NCI-H446 (cell line): Measurements from ENCODE around the gene TNFRSF25.
A peak's percentile ranks its signal among the peaks of the same experiment; 100 is the strongest.

Source experiments
- DNase-seq, 2 experiments: peaks; one replicate each; lab custom pipeline; 2025; lab: John Stamatoyannopoulos, UW

The TNFRSF25 gene

DNA sequence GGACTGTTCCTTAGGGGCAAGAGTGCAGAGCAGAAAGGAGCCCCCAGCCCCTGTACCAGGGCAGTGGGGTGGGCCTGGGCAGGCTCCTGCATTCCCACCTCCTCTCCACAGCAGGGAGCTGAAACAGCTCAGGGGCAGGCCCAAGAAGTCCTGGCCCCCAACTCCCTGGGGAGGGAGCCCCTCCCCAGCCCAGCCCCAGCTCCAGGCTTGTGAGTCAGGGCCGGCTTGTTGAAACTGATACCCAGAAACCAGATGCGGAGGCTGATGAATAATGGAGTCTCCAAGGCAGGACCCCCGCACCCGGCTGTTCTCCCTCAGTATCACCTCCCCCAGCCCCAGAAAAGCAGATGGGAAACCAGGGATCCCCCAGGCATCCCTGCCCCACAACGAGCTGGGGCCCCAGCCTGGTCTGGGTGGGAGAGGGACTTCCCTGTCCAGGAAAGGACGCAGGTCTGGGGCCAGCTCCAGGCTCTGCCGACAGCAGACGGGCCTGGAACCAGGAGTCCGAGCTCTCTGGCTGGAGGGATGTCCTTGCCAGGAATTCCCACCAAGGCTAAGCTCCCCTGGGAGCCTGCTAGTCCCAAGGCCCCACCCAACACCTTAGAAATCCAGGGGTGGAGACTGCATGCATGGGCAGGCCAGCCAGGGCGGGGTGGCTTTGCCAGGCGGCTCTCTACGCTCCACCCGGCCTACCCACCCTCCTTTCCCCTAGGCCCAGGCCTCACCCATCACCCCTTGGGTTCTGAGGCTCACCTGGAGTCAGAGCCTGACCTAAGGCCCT lies 22.8 kb upstream of the TNFRSF25 start:
- DNase-seq = no peak

DNA sequence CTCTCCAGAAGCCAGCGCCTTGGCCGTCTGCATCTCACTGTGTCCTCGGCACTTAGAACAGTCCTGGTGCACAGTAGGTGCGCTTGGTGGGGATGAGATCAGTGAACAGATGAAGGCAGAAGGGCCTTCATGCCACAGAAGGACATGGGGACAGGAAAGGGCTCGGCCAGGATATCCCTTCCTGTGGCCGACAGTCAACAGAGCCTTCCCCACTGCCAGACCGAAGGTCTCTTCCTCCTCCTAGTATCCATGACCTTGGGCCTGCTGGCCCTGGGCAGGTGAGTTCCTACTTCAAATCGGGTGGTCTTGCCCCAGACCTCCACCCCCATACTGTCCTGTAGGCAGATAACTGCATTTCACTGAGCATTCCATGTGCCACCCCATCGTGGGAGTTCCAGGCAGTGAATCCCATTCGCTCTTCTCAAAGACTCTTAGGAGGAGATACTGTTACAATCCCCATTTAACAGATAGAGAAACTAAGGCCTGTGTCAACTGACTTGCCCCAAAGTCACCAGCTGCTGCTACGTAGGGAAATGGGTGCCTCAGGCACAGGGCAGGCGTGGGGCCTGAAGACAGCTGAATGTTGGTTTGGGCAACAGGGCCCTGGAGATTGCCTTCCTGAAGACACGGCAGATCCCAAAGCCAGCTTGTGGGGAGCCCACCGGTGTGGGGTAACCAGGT lies 22.0 kb upstream of the TNFRSF25 start:
- no peak for DNase-seq

GRCh38 chr1:6486433-6487011 lies 20.5 kb upstream of the TNFRSF25 start:
- peak; percentile 74 to 89 for DNase-seq

DNA sequence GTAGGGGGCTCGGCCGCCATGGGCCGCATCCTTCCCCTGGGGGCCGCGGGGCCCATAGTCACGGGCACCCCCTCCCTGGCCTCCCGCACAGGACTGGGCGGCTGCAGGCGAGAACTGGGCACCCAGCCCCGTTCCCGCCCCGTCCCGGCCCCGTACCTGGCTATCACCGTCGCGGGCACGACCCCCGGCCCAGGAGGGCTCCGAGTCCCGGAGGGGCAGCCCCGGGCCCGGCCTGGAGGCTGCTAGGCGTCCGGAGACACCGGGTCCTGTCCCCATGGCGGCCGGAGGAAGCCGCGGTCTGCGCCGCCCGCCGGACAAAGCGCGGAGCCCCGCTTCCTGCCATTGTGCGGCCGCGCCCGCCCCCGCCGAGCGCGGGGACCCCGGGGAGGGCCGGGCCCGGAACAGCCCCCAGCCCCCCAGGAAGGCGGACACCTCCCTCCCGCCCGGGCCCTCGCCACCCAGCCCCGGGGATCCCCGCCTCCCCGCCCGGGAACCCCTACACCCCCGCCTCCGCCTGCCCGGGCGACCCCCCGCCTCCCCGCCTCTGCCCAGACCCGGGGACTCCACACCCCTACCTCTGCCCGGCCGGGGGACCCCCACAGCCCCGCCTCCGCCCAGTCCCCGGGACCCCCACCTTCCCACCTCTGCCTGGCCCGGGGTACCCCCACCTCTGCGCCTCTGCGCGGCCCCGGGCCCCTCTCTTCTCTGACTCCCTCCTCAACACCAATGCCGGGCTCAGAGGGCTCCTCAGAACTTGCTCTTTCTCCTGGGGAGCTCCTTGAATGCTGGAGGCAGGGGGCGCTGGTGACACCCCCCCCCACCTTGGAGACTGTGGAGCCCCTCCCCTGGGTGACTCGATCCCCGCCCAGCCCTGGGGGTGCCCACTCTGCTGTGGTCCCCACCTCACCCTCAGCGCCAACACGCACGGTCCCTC lies 19.5 kb upstream of the TNFRSF25 start:
- DNase-seq = no peak

DNA sequence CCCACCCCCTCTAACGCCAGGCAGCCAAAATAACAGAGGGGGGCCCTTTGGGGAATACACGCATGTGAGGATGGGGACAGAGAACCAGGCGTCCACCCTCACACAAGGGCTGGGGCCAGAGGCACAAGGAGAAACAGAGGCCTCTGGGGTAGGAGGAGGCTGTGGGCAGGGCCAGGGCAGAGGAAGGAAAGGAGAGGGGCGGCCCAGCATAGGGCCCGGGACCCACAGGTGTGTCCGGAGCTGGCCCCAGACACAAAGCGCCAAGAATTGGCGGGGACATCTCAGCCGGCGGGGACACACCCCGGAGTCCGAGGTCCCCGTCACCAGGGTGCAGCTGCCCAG lies 18.8 kb upstream of the TNFRSF25 start:
- no peak for DNase-seq

DNA sequence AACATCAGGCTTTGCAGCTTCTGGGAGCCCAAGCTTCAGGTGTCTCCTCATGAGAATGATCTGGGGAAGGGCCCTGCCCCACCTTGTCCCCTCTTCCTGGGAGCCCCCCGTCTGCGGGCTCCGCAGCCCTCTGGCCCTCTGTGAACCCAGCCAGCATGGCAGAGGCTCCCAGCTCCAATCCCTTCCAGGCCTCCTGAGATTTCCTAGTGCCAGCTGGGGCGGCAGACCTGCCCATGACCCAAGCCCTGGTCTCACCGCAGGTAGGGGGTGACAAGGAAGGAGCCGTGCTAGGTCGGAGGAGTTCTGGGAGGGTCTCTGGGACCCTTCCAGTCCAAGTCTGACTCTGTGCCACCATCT lies 17.8 kb upstream of the TNFRSF25 start:
- DNase-seq = no peak

DNA sequence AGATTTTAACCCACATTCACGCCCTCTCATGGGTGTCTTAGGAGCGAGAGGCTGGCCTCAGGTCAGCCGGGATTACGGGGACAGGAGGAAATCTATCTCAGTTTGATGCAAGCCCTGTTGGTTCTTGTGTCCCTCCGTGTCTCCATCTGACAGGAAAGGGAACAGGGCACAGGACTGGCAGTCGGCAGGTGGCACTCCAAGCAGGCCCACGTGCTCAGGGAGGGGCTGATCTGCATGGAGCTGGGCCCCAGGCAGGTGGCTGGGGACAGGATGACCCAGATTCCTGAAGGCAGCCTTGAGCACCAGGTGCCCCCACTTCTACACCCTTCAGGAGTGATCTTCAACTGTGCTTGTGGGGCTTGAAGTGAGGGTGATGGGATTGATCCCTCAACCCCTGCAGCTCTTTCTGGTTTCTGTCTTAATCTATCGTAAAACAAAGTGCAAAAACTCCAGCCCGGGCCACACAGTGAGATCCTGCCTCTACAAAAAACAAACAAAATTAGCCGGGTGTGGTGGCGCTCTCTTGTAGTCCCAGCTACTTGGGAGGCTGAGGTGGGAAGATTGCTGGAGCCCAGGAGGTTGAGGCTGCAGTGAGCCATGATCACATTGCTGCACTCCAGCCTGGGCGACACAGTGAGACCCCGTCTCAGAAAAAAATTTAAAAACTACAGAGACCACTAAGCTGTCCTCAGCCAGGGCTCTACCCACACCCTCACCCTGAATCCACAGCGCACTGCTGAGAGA lies 17.2 kb upstream of the TNFRSF25 start:
- DNase-seq = no peak

DNA sequence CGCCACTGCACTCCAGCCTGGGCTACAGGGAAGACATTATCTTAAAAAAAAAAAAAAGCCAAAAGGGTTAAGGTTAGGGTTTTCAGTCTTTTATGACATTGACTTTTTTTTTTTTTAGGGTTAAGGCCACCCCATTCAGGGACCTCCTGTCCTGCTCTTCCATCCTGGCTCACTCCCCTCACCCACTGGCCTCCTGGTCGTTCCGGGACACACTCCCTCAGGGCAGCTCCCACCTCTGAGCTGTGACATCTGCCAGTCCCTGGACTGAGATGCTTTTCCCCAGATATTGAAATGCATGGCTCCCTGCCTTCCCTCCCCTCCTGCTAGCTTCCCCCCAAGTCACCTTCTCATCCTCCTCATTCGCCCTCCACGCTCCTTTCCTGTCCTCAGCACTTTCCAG lies 15.8 kb upstream of the TNFRSF25 start:
- no peak for DNase-seq

DNA sequence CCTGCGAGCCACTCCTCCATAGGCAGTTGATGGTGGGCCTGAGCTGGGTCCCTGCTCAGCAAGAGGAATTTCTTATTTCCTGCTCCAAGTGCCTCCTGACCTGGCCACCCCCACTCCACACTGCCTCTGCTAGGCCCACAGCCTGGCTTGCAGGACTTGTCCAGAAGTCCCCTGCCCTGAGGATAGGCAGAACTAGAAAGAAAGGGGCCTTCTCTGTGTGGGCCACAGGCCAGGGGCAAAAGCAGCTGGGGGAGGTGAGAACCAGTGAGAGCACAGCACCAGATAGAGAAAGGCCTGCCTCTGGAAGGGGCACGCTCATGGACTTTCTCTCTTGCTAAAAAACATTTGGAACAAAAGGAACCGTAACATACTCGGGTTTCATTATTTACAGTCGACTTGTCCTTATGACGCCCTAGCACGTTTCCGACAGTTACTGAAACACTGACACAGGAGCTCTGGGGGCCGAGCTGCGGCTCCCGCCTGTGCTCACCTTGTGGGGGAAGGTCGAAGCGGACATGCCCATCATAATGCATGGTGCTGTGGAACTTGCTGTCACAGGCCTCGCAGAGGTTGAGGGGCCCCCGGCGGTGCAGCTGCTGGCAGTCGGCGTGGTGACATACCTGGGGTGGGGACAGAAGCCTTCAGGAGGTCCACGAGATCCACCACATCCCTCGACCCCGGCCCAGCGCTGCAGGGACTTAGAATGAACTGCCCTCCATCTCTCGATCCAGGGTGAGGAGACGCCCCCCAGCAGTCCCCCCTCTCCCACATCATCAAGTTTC lies 11.3 kb upstream of the TNFRSF25 start:
- DNase-seq = no peak

- no peak for DNase-seq
These were observed 10.5 kb upstream of the TNFRSF25 start for GRCh38 chr1:6476483-6476882.

GRCh38 chr1:6475381-6476133 lies 9.6 kb upstream of the TNFRSF25 start:
- DNase-seq = peak; percentile 32 to 62

GRCh38 chr1:6474815-6475282 lies 8.9 kb upstream of the TNFRSF25 start:
- DNase-seq = no peak

DNA sequence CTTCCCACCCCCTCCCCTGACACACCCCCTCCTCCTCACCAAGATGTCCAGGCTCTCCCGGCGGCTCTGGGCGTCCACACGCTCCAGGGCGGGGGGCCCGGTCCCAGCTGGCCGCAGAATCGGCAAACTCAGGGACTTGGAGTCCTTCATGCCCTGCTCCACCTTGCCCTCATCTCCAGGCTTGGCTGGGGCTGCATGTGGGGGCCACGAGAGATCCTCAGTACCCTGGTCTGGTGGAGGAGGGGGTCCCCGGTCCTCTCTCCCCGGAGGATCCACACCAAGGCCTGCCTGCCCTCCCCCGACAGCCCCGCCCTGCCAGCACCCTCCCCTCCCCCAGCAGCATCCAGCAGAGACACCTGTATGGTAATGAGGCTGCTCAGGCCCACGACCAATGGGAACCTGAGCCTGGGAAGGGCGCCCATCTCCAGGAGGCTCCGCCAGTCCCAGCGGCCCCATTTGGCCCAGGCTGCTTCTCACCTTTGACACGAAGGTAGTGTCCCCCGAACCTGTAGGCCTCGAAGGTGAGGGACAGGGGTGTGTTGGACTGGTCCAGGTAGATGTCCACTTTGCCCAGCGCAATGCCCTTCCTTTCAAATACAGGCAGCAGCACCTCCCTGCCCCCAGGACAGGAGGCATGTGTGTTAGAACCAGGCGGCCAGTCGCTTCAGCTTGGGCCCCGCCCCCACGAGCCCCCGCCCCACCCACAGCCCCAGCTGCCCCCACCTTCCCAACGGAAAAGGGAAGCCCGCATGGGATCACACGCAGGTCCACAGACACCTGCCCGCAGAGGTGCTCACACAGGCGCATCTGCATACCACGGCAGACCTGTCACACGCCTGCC lies 8.2 kb upstream of the TNFRSF25 start:
- no peak for DNase-seq

GRCh38 chr1:6473156-6473555 lies 7.2 kb upstream of the TNFRSF25 start:
- no peak for DNase-seq

GRCh38 chr1:6472391-6472790 lies 6.4 kb upstream of the TNFRSF25 start:
- no peak for DNase-seq

DNA sequence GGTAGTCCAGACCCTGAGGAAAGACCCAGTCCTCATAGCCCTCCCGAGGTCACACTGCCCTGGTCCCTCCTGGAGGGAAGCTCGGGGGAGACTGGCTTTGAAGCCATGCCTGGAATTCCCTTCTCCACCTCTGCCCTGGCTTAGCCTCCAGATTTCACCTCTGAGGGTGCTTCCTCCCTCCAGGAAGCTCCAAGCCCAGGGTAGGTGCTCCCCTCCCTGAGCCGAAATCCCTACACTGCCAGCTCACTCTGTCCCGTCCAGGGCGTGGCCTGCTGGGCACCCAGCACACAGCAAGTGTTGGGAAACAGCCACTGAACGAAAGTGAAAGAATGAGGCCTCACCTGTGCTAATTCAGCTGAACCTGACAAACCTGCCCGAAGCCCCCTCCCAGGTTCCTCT lies 6.0 kb upstream of the TNFRSF25 start:
- no peak for DNase-seq

DNA sequence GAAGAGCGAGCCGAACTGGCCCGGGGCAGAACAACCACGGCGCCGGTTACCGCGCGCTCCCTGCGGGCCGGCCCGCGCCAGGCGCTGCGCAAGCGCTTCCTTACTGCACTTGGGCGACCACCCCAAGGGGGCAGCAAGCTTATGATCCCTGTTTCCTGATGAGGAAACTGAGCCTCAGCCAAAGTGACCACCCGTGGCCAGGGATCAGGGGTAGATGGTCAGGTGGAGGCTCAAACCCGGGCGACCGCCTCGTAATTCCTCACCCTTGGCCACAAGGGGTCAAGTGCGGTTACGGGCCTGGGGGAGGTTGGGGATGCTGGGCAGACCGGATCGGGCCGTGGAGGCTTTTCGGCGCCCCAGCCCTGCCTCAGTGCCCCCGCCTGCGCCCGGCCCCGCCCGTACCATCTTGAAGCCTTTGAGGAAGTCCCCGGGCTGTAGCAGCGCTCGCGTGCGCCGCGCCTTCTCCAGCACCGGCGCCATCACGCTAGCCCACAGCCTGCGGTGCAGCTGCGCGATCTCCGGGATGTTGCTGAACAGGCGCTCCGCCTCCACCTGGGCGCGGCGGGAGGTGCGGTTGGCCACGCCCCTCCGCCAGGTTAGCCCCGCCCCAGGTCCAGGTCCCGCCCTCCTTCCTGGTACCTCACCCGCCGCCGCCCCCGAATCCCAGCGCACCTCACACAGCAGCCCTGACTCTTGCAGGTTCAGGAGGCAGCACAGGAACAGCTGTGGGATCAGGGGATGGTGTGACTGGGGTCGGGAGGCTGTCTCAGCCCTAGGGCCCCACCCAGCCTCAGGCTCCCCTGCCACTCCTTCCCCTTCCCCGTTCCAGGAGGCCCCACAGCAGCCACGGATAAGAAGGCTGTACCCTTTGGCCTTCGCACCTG lies 5.4 kb upstream of the TNFRSF25 start:
- DNase-seq = no peak
